ENCODE results near the gene CENPE. TPM values are rescaled to one million over a fixed set of nuclear protein-coding genes. Genes with fewer than 3 reads are reported as not detected.

Gene CENPE
- total and polyA plus RNA-seq, 2 of the 8 experiments (the other 6 are each of a cell fraction or from before 2014, with no cell fraction given) = 2.1 to 49.0 TPM

DNA sequence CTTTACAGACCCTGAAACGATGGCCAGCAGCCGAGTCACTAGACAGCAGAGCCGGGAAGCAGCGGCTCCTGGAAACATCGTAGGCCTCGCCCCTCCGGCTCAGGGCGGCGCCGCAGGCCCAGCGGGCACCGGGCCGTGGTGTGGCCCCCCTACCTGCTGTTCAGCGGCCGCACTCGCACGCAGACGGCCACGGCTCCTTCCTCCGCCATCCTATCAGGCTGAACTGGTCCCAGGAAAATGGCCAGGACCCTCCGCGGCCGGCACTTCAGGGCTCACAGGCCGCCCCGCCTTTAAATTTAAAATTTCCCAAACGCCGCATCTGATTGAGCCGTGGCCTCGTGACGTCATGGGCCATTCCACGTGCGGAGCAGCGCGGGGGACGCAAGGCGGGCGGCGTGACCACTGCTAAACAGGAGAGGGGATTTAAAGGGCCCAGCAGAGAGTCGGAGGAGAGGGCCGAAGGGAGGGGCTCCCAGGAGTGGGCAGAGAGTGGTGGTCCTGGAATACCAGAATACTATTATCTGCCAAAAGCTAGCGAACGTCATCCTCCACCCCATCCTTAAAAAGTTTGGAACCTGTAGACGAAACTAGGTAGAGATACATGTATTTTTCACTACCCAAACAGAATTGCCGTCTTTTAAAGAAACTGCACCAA, at the start of gene CENPE (continued):
- TF ChIP-seq, protein P1, sequence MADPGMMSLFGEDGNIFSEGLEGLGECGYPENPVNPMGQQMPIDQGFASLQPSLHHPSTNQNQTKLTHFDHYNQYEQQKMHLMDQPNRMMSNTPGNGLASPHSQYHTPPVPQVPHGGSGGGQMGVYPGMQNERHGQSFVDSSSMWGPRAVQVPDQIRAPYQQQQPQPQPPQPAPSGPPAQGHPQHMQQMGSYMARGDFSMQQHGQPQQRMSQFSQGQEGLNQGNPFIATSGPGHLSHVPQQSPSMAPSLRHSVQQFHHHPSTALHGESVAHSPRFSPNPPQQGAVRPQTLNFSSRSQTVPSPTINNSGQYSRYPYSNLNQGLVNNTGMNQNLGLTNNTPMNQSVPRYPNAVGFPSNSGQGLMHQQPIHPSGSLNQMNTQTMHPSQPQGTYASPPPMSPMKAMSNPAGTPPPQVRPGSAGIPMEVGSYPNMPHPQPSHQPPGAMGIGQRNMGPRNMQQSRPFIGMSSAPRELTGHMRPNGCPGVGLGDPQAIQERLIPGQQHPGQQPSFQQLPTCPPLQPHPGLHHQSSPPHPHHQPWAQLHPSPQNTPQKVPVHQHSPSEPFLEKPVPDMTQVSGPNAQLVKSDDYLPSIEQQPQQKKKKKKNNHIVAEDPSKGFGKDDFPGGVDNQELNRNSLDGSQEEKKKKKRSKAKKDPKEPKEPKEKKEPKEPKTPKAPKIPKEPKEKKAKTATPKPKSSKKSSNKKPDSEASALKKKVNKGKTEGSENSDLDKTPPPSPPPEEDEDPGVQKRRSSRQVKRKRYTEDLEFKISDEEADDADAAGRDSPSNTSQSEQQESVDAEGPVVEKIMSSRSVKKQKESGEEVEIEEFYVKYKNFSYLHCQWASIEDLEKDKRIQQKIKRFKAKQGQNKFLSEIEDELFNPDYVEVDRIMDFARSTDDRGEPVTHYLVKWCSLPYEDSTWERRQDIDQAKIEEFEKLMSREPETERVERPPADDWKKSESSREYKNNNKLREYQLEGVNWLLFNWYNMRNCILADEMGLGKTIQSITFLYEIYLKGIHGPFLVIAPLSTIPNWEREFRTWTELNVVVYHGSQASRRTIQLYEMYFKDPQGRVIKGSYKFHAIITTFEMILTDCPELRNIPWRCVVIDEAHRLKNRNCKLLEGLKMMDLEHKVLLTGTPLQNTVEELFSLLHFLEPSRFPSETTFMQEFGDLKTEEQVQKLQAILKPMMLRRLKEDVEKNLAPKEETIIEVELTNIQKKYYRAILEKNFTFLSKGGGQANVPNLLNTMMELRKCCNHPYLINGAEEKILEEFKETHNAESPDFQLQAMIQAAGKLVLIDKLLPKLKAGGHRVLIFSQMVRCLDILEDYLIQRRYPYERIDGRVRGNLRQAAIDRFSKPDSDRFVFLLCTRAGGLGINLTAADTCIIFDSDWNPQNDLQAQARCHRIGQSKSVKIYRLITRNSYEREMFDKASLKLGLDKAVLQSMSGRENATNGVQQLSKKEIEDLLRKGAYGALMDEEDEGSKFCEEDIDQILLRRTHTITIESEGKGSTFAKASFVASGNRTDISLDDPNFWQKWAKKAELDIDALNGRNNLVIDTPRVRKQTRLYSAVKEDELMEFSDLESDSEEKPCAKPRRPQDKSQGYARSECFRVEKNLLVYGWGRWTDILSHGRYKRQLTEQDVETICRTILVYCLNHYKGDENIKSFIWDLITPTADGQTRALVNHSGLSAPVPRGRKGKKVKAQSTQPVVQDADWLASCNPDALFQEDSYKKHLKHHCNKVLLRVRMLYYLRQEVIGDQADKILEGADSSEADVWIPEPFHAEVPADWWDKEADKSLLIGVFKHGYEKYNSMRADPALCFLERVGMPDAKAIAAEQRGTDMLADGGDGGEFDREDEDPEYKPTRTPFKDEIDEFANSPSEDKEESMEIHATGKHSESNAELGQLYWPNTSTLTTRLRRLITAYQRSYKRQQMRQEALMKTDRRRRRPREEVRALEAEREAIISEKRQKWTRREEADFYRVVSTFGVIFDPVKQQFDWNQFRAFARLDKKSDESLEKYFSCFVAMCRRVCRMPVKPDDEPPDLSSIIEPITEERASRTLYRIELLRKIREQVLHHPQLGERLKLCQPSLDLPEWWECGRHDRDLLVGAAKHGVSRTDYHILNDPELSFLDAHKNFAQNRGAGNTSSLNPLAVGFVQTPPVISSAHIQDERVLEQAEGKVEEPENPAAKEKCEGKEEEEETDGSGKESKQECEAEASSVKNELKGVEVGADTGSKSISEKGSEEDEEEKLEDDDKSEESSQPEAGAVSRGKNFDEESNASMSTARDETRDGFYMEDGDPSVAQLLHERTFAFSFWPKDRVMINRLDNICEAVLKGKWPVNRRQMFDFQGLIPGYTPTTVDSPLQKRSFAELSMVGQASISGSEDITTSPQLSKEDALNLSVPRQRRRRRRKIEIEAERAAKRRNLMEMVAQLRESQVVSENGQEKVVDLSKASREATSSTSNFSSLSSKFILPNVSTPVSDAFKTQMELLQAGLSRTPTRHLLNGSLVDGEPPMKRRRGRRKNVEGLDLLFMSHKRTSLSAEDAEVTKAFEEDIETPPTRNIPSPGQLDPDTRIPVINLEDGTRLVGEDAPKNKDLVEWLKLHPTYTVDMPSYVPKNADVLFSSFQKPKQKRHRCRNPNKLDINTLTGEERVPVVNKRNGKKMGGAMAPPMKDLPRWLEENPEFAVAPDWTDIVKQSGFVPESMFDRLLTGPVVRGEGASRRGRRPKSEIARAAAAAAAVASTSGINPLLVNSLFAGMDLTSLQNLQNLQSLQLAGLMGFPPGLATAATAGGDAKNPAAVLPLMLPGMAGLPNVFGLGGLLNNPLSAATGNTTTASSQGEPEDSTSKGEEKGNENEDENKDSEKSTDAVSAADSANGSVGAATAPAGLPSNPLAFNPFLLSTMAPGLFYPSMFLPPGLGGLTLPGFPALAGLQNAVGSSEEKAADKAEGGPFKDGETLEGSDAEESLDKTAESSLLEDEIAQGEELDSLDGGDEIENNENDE (IDR thresholded peaks at IDR 0.05; ENCODE audit: insufficient replicate concordance, low read length) = no peak
- 0 out of 2 replicates have a peak, but pooled peaks have one; percentile 37 for TF ChIP-seq SP4 (IDR thresholded peaks at IDR 0.05; ENCODE audit: low read length)
- TF ChIP-seq, protein P2, sequence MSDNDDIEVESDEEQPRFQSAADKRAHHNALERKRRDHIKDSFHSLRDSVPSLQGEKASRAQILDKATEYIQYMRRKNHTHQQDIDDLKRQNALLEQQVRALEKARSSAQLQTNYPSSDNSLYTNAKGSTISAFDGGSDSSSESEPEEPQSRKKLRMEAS (IDR thresholded peaks at IDR 0.05) = peak; percentile 85
- TF ChIP-seq RAD21 (IDR thresholded peaks at IDR 0.05 in 1 of 2, conservative IDR thresholded peaks at IDR 0.05 in 1 of 2; ENCODE audit: low read depth in 2 of 2, low read length in 2 of 2) = no peak
- TF ChIP-seq ASH2L (IDR thresholded peaks at IDR 0.05; ENCODE audit: low read length) = peak; percentile 77
- TF ChIP-seq KDM1A (IDR thresholded peaks at IDR 0.05; ENCODE audit: borderline replicate concordance, low read length) = no peak
- no peak for TF ChIP-seq CBX5 (IDR thresholded peaks at IDR 0.05; ENCODE audit: low read depth, low read length)
- TF ChIP-seq GTF2F1 (IDR thresholded peaks at IDR 0.05; ENCODE audit: borderline replicate concordance, low read depth, low read length) = no peak
- no peak for TF ChIP-seq BACH1 (IDR thresholded peaks at IDR 0.05; ENCODE audit: low read length)
- no peak for TF ChIP-seq SAP30 (IDR thresholded peaks at IDR 0.05; ENCODE audit: insufficient read depth, insufficient replicate concordance, low read length)

Data from H1 (cell line).